Pulmonary artery endothelial cell (primary cell): ENCODE data around the gene HS6ST2. TPM values are rescaled to one million over a fixed set of nuclear protein-coding genes. Genes with fewer than 3 reads are reported as not detected.
"Not testable (repeated sequence)": the region's sequence is repeated elsewhere in the genome, so short reads cannot be mapped to it uniquely, and the experiment has no call there.

Source experiments
- DNase-seq: peaks from one replicate; pipeline ENCODE4 v3.0.0-alpha.2; 2011; ENCODE audit warnings: low read depth, low spot score
- total RNA-seq: library from RNA; depleted of rRNA; stranded (reverse); fragments of >200 nt; gene quantifications from 2 replicates; pipeline ENCODE4 v1.2.3, GENCODE V29; 2014

HS6ST2 gene
- total RNA-seq, 1 donor from 2014 or later: 0.07 TPM

GRCh38 chrX:132940727-132941327 is 17.6 kb downstream of the HS6ST2 start:
- DNase-seq: no peak

- DNase-seq: no peak
Observed at GRCh38 chrX:132933170-132933569, 25.3 kb downstream of the HS6ST2 start.

GRCh38 chrX:132924426-132924825 is 34.0 kb downstream of the HS6ST2 start:
- DNase-seq: no peak

- no peak for DNase-seq
Observed at GRCh38 chrX:132918523-132918922, 39.9 kb downstream of the HS6ST2 start.

GRCh38 chrX:132916349-132916748 is 42.1 kb downstream of the HS6ST2 start:
- DNase-seq: no peak

DNA sequence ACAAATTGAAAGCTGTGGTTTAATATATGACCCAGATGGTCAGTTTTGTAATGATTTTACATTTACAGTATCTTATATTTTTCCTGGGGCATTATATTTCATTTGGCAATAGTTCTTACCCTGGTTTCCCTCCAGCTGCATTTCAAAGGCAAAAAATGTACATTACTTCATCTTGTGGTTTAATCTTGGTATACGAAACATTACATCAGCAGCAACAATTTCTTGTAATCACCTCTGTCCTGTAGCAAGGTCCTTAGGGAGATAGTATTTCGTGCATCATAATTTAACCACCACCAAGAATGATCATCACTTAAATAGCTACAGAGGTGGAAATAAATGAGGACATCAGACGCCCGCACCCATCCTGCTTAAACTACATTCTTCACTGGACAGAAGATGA is 48.8 kb downstream of the HS6ST2 start:
- DNase-seq: no peak

- DNase-seq: no peak
Observed at GRCh38 chrX:132908891-132909290, 49.5 kb downstream of the HS6ST2 start.

DNA sequence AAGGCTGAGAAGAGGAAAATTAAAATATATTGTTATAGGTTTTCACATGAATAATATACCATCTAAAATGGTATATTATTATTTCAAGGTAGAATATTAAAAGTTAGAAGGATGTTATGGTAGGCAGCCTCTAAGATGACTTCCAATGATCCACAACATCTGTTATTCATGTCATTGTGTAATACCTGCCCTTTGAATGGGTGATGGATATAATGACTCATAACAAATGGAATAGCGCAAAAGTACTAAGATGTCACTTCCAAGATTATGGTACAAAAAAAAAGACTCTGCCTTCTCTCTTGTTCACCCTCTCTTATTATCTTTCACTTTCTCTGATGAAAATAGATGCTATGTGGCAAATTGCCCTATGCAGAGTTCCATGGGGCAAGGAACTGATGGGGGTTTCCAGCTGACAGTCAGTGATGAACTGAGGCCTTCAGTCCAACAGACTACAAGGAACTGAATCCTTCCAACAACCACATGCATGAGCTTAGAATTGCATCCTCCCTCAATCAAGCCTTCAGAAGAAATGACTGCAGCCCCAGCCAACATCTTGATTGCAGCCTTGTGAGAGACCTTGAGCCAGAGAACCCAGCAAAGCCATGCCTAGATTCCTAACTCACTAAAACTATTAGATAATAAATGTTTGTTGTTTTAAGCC is 57.7 kb downstream of the HS6ST2 start:
- no peak for DNase-seq

- DNase-seq: no peak
Observed at GRCh38 chrX:132887569-132887968, 70.9 kb downstream of the HS6ST2 start.

DNA sequence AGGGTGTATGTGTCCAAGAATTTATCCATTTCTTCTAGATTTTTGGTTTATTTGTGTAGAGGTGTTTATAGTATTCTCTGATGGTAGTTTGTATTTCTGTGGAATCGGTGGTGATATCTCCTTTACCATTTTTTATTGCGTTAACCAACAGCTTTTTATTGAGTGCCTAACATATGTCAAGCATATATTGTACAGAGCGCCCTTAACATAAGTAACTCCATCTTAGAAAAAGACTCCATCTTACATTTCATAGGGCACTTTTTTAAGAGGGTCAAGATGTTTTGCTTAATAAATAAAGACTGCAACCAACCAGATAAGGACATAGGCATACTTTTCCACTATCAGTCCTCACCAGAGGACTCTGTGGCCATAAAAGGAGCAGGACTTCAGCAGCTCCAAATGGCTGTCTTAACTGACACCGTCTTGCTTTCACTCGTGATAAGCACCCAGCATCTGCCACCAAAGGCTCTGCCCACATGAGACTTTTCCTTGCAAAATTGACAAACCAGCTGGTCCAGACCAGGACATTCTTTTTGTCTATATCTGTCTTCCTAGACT is 75.0 kb downstream of the HS6ST2 start:
- DNase-seq: no peak

DNA sequence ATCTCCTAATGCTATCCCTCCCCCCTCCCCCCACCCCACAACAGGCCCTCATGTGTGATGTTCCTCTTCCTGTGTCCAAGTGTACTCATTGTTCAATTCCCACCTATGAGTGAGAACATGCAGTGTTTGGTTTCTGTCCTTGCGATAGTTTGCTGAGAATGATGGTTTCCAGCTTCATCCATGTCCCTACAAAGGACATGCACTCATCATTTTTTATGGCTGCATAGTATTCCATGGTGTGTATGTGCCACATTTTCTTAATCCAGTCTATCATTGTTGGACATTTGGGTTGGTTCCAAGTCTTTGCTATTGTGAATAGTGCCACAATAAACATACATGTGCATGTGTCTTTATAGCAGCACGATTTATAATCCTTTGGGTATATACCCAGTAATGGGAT is 77.7 kb downstream of the HS6ST2 start:
- DNase-seq: not testable (repeated sequence)

DNA sequence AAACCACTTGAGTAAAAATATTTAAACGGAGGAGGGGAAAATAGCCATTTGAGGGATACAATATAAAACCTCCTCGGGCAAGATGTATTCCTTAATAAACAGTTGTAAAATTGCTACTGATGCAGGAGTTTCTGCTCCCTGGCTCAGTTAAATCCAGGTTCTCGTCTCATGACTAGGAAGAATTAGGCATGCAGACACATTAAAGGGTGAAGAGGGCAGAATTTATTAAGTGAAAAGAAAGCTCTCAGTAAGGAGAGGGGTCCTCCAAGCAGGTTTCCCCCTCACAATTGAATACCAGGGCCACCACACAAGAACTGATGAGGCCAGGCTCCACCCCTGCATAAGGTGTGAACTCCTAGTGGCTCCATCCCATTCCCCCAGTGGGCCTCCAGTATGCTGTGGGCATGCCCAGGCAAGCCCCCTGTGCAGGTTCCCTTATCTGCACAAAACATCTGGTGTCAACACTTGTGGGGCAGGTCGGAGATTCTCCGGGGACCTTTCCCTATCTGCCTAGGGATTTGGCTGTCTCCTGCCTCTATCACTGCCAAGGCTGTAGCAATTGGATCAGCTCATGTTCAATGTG is 80.4 kb downstream of the HS6ST2 start:
- no peak for DNase-seq

DNA sequence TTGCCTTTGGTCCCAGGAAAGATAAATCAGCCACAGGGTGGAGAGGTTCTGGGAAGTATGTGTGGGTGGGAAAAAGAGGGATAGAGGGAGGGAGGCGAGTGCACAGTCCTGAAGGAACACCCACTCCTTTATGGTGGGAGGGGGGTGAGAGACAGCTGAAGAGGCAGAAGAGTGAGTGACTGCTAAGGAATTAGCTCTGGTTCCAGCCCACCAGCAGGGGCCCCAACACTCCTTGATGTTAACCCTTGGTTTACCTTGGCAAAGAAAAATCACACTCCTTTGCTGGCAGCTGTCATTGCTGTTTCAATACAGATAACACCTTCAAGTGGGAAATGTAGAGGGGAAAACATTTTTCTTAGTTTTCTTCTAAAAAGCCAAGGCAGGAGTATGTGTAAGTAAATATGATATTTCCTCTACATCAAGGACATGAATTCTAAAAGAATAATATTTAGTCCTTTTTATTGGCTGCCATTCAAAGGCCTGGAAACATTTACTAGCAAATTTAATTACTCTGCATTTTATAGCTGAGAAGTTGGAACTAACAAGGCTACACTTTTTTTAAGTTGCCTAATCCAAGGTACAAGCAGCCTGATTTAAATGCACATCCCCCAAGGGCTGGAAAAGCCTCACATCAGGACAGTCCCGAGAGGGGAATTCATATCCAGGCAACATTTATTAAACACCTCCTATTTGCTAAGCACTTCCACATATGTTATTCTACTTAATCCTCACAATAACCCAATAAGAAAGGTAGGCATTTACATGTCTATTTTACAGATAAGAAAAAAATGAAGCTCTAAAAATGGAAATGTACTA is 81.7 kb downstream of the HS6ST2 start:
- no peak for DNase-seq

DNA sequence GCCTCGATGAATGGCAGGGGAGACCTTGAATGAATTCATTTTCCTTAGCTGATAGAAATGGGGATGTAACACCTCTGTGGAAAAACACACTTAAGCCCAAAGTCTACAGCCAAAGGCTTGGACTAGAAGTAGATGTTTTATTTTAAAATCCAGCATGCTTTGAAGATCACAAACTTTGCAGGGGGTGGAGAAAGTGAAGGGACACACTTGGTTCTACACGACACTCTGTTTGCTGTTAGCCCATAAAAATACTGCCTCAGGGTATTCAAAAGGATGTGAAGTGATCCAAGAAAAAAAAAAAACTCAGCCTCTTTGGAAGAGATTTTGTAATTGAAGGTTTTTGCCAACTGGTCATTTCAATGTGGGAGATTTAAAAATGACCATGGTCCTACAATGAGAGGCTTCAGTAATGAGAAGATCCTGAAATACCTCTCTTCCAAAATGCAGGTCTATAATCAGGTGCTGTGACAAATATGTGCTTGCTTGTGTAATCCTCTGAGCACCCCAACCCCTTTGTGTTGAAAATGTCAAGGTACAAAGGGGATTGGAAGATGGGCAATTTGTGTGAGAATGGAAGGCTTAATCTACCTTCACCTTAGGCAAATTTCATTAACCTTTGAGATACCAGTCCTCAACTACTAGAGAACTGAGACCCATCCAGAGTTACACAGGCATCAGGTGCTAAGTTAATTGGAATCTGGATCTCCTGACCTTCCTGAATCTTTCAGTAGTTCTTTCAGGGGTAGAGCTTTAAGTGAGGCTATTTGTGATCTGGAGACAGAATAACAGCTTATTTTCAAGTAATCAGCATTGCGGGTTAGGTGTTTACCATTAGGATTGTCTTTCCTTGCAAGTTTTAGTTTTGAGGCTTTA is 82.5 kb downstream of the HS6ST2 start:
- no peak for DNase-seq

DNA sequence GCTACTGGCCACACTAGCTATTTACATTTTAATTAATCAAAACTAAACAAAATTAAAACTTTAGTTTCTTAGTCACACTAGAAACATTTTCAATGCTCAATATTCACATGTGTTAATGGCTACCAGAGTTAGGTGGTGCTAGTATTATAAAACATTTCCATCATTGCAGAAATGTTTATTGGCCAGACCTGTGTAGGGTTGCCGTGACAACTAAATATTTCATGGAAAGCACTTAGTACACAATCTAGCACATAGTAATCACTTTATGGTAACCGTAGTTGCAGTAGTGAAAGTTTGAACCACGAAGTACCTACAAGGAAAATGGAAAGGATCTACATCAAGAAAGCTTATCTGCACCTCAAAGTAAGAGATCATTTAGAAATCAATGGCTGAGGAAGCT is 95.9 kb downstream of the HS6ST2 start:
- no peak for DNase-seq

DNA sequence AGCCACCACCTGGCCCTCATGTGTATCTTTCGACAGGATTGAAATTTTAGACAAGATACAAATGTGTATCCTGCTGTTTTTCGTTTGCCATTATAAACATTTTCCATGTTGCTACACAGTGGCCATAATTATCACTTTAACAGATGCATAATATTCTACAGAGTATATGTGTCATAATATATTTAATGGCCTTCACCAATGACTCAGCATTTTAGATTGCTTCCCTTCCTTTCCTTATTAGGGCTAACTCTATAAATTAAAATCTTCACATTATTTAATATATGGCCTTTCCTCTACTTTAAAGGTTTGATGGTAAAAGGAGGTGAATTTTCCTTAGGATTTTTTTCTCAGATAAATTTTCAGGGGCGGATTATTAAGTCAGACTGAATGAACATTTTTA is 97.4 kb downstream of the HS6ST2 start:
- DNase-seq: no peak

- DNase-seq: no peak
Observed at GRCh38 chrX:132860200-132860599, 98.2 kb downstream of the HS6ST2 start.

GRCh38 chrX:132858018-132858417 is 100.4 kb downstream of the HS6ST2 start:
- DNase-seq: no peak

DNA sequence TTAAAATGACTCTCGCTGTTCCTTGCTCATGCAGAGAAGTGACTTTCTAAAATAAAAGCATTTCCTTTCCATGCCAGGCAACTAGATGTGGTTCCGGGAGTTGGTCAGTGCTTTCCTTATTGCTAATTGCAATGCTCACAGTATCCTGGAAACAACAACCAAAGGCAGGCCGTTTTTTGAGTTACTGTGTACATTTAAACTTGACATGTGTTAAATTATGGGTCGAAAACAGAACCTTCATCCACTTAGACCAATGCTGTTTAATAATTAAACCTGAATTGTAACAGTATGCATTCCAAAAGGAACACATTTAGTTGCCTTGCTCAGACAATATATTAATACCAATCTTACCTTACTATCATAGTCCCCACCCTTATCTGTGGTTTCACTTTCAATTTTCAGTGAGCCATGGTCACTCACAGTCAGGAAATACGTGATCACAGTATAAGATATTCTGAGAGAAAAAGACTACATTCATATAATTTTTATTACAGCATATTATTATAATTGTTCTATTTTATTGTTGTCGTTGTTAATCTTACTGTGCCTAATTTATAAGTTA is 102.6 kb downstream of the HS6ST2 start:
- DNase-seq: no peak

DNA sequence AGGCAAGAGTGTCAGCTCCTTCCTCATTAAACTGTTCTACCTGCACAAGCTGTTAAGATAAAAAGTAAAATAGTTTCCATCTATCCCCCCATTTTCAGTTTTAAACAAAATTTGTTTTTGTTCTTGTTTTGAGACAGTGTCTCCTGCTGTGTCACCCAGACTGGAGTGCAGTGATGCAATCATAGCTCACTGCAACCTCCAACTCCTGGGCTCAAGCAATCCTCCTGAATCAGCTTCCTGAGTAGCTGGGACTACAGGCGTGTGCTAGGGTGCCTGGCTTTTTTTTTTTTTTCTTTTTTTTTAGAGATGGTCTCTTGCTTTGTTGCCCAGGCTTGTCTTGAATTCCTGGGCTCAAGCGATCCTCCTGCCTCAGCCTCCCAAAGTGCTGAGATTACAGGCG is 105.4 kb downstream of the HS6ST2 start:
- DNase-seq: no peak
